ENCODE results near the gene CACNA1I.

GRCh38 chr22:39528681-39529486 is 41.7 kb upstream of the CACNA1I start:
- TF ChIP-seq CTCF (IDR thresholded peaks at IDR 0.05 in 2 of 3, conservative IDR thresholded peaks at IDR 0.05 in 1 of 3; ENCODE audit: borderline replicate concordance in 1 of 3, insufficient read depth in 1 of 3, low read depth in 2 of 3, low read length in 2 of 3), result peak in 2 of 3 experiments; percentile 96 to 99; a peak in 4 of 6 replicates
- no peak for TF ChIP-seq EZH2 (IDR thresholded peaks at IDR 0.05)
- no peak for TF ChIP-seq JUND (IDR thresholded peaks at IDR 0.05)
